Renal cortical epithelial cell (primary cell): ENCODE results near the gene IFT81. TPM values are rescaled to one million over a fixed set of nuclear protein-coding genes. Genes with fewer than 3 reads are reported as not detected.
"Not testable (repeated sequence)": the region's sequence is repeated elsewhere in the genome, so short reads cannot be mapped to it uniquely, and the experiment has no call there.

Experiments used
- DNase-seq: peaks from one replicate; pipeline ENCODE4 v3.0.0-alpha.2; 2011; ENCODE audit warnings: low read depth
- total RNA-seq: library from RNA; depleted of rRNA; stranded (reverse); fragments of >200 nt; gene quantifications from 2 replicates; pipeline ENCODE4 v1.2.3, GENCODE V29; 2014

IFT81 gene
- total RNA-seq, 1 donor from 2014 or later = 27.8 TPM

GRCh38 chr12:110199339-110200123, 75.4 kb downstream of the IFT81 start:
- DNase-seq = peak; percentile 79

DNA sequence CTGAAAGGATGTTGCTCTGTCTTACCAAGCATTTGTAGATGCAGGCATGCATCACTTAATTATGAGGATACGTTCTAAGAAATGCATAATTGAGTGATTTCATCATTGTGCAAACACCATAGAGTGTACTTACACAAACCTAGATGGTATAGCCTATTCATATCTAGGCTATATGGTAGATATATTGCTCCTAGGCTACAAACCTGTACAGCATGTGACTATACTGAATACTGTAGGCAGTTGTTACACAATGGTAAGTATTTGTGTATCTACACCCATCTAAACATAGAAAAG, 75.9 kb downstream of the IFT81 start:
- DNase-seq = no peak

DNA sequence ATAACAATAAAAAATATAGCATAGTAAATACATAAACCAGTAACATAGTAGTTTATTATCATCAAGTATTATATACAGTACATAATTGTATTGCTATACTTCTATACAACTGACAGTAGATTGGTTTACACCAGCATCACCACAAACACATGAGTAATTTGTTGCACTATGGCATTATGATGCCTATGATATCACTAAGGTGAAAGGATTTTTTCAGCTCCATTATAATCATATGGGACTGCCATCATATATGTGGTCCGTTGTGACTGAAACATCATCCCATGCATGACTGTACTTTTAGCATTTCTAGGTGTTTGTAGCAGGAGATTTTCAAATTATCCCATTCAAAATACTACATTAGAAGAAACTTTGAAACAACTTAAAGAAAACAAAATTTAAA, 77.8 kb downstream of the IFT81 start:
- no peak for DNase-seq

- no peak for DNase-seq
Observed at GRCh38 chr12:110203546-110203945, 79.4 kb downstream of the IFT81 start.

- no peak for DNase-seq
Observed at GRCh38 chr12:110205931-110206330, 81.8 kb downstream of the IFT81 start.

- DNase-seq = not testable (repeated sequence)
Observed at GRCh38 chr12:110211639-110212536, 87.7 kb downstream of the IFT81 start.

GRCh38 chr12:110217996-110218674, 94.0 kb downstream of the IFT81 start:
- no peak for DNase-seq

DNA sequence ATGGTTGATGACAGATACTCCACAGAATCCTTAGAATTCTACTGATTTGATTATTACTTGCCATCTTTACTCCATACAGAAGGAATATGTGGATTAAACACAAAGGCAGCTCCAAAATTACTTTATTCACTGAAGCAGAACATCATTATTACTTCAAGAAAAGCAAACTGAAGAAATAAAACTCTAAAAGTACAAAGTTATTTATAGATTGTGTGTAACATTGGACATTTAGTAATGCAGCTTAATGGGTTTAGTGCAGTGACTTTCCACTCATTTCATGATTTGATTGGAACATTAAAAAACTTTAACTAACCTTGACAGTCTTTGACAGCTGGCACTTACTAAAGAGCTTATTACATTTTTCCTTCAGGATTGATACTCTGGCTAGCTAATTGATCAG, 97.9 kb downstream of the IFT81 start:
- DNase-seq = peak; percentile 52

GRCh38 chr12:110222433-110222832, 98.3 kb downstream of the IFT81 start:
- no peak for DNase-seq

DNA sequence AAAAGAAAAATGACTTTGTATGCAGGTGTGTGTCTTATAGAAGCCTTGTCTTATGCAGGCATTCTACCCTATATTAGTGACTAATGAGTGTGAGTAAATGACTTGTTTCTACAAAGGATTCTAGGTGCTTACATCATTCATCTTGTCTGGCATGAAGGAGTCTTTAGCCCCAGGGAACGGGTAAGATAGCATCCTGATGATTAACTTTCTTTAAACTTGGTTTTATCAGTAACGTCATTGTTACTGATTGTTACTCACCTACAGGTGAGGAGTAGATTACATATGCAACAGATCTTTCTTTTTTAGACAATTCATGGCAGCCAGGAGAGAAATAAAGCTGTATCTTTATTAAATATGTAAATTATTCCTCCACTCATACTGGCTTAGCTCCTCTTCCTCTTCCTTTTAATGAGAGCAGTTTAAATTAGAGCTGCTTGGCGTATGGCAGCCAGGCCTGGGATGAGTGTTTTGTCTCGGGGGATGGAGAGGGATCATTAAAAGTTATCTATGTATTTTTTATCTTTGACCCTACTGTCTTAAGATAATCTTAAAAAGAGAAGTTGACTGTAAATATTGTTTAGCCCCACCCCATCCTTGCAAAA, 99.7 kb downstream of the IFT81 start:
- DNase-seq = peak; percentile 51

DNA sequence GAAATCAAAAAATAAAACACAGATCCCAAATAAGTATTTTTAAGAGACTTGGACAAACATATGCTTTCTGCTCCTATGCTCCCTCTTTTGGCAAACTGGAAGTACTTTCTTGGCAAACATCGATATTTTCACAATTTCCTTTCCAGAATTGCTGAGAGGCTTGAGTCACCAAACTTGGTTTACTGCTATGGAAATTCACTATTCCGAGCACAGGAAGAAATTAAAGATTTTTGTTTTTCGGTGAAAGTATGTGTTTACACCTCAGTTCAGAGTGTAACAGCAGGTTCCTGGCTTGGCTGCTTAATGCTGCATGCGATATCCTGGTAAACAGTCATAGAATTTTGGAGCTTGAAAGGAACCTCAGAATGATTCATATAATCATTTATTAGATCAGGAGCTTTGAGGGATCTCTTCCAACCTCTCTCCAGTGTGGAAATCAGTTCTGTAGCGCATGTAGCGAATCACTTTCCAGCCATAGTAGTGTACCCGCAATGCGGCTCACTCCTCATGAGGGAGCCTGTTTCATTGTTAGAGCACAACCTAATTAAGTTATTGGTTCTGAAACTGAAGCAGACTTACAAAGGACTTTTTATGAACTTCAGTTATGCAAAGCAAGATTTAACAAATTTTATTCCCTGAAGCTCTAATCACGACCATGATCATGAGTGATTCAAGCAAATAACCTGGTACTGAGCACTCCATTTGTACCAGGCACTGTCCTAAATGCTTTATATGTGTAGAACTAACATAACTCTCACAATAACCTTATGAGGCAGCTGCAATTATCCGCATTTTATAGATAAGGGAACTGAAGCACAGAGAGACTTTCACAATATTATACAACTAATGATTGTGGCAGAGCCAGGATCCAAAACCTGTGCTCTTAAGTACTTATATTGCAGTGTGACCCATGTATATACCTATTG, 100.5 kb downstream of the IFT81 start:
- DNase-seq = peak; percentile 81

DNA sequence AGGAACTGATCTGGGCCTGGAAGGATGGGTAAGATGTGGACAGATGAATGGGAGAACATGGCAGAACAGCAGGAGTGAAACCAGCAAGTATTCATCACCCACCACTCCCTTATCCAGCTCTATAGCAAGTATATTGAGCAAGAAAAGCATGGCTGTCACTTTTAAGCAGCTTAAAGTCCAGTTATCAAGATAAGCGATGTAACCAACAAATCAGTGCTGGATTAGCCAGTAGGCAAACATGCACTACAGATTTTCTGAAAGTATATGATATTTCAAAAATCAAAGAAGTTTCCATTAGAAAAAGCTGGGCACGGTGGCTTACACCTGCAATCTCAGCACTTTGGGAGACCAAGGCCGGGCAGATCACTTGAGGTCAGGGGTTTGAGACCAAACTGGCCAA, 103.0 kb downstream of the IFT81 start:
- no peak for DNase-seq

DNA sequence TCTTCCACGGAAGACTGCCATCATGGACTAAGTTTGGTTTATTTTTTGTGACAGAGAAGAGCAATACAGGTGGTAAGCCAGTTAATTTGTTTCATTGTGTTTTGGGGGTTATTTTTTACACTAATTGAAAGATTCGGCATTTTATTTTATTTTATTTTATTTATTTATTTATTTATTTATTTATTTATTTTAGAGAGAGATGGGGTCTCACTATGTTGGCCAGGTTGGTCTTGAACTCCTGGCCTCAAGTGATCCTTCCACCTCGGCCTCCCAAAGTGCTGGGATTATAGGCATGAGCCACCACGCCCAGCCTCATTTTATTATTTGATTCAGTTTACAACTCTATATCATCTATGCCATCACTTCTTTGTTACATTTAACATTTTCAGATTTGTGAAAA, 104.2 kb downstream of the IFT81 start:
- DNase-seq = not testable (repeated sequence)

DNA sequence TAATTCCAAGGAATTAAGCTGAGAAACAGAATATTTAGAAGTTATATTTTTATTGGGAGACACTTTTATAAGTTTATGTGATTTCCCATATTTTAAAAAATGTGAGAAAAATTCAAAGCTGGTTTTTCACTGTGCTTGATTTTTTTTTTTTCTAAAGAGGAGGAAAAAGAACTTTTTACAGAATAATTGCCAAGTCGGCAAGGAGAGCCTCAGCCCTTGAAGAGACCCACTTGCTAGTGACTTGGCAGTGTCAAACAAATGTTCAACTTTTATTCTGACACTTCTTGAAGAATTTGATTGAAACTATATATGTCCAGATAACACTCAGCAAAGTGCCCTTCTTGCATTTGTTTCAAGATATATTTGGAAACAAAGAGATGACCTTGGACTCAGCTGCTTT, 104.6 kb downstream of the IFT81 start:
- no peak for DNase-seq

DNA sequence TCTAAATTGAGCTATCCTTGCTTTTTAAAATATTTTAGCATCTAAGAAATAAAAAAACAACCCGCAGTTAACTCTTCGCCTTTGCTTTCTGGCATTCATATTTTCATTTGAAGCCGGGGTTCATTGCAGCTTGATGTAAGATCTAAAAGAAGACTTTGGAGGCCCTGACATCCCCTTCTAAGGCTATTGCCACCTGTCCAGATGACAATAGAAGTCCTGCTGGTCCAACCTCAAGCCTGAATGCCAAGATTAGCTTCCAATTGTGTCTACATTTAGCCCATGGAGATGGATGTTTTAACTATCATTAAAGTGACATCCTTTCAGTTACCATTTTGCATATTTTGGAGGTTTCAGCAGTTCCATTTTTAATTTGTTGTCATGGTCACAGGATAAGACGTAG, 105.3 kb downstream of the IFT81 start:
- DNase-seq = no peak

DNA sequence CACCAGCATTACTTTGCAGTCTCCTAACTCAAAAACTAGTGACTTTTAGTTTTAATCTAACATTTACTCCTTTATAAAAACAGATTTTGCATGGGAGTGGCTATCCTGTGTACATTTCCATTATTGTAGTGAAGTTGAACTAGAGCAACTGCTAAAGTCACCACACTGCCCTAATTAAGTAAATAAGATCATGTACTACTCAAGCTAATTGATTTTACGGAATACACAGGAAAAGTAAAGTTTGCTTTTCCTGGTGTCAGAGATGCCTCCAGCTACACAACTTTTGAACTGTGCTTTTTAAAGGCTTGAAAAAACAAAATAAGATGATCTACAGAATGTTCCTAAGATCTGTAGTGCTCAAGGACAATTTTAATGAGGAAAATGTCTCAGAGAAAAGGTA, 106.5 kb downstream of the IFT81 start:
- no peak for DNase-seq

GRCh38 chr12:110233212-110233903, 109.2 kb downstream of the IFT81 start:
- no peak for DNase-seq

- DNase-seq = no peak
Observed at GRCh38 chr12:110234331-110234751, 110.2 kb downstream of the IFT81 start.

DNA sequence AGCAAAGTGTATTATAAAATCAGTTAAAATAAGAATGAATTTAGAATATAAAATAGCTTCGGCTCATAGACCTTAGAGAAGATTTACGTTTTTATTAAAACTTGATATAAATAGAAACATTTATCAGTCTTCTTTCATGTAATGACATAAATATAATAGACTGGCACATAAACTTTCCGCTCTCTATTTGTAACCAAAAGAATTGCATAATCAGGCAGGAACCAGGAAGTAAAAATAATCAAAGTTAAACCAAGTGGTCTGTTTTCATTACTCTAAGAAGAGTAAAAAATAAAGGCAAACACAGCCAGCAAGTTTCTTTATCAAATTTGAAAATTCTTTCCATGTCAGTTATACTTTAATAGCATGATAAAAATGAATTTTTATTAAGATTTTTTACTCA, 110.6 kb downstream of the IFT81 start:
- peak; percentile 53 for DNase-seq

- DNase-seq = no peak
Observed at GRCh38 chr12:110235383-110235782, 111.2 kb downstream of the IFT81 start.
